SIG-M5 (cell line): ENCODE measurements around the gene MFSD1.

Experiments used
- DNase-seq: peaks from one replicate; lab custom pipeline; 2025; lab: John Stamatoyannopoulos, UW

The MFSD1 gene, protein sequence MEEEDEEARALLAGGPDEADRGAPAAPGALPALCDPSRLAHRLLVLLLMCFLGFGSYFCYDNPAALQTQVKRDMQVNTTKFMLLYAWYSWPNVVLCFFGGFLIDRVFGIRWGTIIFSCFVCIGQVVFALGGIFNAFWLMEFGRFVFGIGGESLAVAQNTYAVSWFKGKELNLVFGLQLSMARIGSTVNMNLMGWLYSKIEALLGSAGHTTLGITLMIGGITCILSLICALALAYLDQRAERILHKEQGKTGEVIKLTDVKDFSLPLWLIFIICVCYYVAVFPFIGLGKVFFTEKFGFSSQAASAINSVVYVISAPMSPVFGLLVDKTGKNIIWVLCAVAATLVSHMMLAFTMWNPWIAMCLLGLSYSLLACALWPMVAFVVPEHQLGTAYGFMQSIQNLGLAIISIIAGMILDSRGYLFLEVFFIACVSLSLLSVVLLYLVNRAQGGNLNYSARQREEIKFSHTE

DNA sequence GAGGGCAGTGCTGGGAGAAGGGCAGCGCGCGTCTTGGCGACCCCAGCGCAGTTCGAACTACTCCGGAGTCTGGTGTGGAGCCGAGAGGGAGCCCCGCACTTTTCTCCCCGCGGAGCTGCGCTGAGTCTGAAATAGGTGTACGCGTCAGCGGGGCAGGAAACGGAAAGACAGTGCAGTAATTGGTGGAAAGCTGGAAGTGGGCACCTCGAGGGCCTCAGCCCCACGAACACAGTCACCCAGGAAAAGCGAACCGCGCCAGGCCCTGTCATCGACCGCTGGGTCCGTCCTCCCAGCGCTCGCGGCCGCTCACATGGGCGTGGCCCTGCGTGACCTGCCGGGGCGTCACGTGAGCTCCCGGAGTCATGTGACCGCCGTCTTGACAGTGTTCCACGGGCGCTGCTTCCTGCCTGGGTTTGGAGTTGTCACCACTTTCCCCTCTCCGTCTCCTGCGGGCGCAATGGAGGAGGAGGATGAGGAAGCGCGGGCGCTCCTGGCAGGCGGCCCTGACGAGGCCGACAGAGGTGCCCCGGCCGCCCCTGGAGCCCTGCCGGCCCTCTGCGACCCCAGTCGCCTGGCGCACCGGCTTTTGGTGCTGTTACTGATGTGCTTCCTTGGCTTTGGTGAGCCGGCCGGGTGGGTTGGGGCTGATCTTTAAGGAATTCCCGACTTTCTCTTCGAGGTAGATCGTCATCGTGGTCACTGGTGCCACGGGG lies at the start of gene MFSD1:
MFSD1 (plus strand) TSS at position 359 of the 713 bp plus-strand sequence; CDS start at position 458, 99 bp downstream.
- peak; percentile 46 for DNase-seq

DNA sequence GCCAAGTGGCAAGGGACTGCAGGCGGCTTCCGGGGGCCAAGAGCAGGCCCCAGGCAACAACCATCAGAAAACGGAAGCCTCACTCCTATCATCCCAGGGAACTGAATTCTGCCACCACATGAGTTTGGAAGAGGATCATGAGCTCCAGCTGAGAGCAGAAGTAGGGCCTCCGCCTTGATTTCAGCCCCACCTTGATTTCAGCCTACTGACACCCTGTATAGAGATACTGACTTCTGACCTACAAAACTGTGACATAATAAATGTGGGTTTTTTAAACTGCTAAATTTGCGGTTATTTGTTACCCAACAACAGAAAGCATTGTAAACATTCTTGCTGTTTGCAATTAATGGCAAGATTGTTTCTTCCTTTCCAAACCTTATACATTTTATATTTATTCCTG lies 48.0 kb upstream of the MFSD1 start:
- no peak for DNase-seq

DNA sequence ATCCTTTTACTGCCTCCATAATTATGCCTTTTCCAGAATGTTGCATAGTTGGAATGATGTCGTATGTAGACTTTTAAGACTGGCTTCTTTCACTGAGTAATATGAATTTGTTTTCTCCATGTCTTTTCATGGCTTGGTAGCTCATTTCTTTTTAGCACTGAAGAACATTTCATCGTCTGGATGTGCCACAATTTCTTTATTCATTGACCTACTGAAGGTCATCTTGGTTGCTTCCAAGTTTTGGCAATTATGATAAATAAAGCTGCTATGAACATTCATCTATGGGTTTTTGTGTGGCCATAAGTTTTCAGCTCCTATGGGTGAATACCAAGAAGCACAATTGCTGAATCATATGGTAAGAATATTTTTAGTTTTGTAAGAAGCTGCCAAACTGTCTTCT lies 46.4 kb upstream of the MFSD1 start:
- DNase-seq, result no peak

DNA sequence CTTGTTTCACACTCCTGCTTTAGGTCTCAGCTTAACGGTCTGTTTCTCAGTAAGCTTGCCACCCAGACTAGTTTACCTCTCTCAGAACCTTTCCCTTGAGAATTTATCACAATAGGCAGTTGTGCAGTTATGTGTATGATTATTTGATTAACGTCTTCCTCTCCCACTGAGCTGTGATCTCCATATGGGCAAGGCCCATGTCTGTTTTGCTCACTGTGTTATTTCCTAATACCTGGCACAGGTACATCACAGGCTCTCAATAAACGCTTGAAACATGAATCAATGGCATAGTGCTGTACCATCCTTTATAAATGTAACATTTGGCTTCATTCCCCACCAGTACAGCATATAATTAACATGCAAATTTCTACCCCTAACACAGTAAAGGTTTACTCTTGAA lies 40.5 kb upstream of the MFSD1 start:
- no peak for DNase-seq

DNA sequence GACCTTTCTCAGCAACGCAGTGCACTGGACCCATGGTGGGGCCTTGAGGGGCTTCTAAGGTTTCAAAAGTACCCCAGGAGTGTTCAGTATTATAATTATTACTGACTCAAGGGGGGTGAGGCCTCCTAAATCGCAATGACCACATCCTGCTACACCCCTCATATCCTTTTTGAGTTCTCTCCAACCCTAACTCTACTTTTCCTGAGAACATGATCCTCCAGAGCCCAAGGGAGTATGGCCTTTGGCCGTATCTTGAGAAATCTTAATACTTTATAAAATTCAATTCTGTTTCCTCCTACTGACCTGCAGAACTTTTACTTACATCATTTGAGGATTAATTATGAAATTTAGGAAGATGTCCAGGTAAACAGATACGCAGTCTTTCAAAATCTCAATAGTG lies 39.2 kb upstream of the MFSD1 start:
- no peak for DNase-seq

DNA sequence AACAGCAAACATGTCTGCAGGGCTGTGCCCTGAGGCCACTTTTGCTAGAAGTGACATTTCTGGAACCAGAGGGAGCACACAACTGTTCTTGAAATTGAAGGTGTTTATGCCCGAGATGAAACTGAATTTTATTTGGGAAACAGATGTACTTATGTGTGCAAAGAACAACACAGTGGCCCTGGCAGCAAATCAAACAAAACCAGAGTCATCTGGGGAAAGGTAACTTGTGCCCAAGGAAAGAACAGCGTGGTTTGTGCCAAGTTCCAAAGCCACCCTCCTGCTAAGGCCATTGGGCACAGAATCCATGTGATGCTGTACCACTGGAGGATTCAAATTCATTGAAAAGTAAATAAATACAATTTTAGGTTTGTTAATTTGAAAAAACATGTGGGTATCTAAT lies 38.4 kb upstream of the MFSD1 start:
- DNase-seq, result no peak

DNA sequence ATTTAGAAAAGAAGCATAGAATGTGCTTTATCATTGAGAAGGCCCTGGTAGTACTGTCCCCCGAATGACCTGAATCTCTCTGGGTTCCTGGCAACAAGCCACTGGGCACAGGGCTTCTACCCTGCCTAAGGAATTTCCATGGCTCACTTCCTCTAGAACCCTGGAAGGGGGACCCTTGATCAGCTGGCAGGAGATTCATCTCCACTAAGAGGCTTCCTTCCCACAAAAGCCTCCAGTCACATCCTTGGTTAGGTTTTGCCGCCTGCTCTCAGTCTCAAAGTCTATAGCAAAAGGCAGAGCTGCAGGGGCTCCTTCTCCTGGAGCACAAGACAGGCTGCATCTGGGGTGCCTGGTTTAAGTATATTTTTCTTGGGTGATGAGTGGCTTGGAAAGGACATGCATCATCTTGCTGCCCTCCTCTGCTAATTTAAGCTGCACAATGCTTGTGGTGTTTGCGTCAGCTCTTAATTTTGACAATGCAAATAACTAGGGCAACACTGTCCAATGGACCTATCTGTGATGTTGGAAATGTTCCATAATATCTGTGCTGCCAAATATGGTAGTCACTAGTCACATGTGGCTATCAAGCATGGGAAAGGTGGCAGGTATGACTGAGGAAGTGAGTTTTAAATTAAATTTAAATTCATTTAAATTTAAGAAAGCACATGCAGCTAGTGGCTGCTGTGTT lies 36.2 kb upstream of the MFSD1 start:
- DNase-seq, result no peak

DNA sequence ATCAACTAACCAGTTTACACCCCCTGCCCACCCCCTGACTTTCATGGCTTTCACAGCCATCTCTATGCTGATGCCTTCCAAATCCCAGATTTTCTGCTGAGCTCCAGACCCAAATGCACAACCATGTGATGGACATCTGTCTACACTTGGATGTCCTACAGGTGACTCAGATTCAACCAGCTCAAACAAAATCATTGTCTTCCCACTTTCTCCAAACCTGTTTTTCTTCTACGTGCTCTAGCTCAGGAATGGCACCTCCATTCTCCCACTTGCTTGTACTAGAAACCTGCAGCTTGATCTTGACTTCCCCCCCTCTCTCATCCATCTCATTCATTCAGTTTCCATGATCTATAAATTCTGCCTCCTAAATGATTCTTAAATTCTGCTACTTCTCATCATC lies 35.5 kb upstream of the MFSD1 start:
- no peak for DNase-seq

DNA sequence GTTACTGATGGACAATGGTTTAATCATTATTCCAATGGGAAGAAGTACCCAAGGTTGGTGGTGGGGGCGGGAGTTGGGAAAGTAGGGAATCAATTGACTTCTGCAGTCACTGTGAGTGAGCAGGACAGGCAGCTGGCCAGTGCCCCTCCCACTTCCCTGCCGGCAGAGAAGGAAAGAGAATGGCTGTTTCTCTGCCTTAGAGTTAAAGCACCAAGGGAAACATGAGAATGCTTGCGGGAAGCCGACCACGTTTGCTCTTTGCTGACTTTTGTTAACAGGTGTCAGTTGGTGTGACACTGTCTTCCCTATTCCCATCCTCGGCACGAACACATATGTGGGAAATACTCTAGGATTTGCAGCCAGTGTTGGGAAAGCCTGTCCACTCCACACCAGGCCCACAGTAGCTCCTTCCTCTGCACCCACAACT lies 33.5 kb upstream of the MFSD1 start:
- DNase-seq, result no peak

DNA sequence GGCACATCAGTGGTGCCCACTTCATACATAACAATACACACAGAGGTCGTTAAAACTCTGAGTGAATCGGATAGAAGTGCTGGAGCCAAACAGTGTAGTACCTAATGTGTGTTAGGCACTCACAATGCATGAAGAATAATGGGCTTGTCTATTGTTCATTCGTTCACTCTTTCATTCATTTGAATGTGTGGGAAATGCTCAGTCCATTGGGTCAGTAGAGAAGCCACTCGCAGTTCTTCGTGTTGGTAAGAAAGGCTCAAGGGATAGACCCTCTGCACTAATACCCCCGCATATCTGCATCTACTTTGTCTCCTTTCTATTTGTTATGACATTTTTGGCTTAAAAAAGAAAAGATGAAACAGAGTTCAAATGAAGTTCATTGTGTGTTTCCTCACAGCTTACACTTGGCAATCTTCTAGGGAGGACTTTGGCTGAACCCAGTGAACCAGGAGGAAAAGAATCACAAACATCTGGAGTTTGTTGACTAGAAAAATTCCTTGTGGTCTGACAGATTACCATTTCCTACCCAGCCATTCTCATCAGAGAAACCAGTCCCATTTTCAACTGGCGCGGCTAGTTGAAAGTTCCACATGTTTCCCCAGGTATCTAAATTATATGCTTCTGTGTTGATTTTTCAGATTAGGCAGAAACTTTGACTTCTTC lies 32.8 kb upstream of the MFSD1 start:
- DNase-seq, result no peak

DNA sequence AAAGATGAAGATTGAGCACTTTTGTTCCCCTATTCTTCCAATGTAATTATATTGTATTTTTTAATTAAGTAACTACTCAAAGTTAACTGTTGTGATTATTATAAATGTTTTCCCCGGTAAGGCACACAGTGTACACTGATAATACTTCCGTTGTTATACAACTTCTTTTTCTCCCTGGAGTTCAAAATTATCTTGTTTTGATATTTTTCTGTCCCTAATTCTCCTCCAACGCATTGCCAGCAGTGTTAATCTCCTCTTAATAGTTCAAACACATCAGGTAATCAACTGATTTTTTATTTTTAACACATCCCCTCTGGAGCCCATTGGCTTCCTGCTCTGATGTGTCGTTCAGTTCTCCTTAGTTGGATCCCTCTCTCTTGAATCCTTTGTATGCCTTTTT lies 32.3 kb upstream of the MFSD1 start:
- DNase-seq, result no peak

DNA sequence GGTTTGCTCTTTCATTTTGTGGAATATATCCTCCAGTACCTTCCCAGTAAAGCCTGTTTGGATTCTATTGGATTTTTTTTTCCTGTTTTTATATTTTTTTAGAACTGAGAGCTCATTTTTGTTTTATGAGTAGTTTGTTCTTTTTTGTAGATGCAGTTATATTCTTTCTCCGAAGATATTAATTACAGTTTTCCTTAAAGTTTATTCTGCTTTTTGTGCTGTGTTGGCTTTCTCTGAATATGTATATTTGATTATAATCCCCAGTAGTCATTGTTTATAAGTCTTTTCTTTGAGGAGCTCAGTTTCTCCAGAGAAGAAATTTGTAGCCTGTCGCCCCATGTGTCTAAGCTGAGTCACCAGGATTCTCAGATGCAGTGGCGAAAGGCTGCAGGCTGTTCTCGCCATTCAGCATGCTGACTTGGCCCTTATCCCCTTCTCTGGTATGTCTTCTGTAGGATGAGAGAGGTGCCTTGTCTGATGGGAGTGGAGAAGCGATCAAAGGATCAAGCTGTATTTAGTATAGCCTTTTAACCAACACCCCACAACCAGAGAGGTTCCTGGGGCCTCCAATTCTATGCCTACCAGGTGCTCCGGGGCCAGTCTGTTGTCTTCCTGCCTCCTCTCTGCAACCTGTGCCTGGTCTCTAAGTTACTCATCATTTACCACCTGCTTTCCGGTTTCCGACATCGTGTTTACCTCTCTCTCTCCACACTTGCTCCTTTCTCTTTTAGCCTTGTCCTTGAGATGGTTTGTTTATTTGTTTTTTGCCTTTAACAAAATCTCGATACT lies 31.7 kb upstream of the MFSD1 start:
- DNase-seq, result no peak

DNA sequence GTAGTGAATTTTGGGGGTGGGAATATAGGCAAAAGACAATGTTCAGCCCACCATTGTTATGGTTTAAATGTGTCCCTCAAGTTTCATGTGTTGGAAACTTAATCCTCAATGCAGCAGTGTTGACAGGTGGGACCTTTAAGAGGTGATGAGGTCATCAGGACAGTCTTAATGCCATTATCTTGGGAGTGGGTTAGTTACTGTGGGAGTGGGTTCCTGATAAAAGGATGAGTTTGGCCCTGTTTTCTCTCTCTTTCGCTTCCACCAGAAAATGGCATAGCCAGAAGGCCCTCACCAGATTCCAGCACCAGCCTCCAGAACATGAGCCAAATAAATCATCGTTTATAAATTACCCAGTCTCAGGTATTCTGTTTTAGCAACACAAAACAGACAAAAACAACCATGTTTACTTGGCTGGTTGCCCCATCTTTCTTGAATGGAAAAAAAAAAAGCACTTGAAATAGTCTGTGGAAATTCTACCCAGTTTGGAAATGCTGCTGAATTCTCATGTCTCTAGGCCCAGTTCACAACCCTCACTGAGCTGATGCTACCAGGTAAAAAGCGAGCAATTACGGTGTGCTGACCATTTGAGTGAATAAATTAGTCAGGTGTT lies 31.0 kb upstream of the MFSD1 start:
- DNase-seq, result no peak

DNA sequence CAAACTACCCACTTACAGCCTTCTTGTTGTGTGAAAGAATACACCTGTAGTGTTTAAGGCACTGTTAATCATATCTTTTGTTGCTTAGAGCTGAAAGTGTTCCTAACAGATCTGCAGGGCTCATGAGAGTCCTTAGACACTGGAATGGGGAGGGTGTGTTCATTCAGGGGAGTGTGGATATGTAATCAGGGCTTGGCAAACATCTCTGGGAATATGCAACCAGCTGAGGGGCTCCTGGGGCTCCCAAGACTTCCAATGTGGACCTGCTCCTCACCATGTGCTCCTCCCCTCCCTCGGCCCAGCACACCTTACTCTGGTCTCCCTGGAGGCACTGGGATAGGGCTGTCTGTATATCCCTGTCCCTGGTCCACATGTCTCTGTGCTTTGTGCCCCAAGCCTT lies 30.3 kb upstream of the MFSD1 start:
- DNase-seq, result no peak

DNA sequence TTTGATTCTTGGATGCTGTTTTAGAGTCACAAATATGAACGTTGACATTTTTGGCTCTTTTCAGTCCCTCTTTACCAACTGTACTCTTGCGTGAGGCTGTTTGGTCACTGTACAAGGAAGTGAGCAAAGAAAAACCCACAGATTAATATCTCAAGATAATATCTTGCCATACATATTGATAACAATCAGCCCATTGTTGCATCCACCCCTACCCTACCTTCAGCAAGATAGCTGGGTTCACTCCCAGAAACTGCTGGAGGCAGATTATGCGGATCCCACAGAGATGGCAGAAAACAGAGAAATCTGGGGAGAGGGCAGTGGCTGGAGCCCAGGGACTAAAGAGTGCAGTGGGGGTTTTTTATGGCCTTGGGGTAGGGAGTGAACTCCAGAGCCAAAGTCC lies 29.9 kb upstream of the MFSD1 start:
- DNase-seq, result no peak

DNA sequence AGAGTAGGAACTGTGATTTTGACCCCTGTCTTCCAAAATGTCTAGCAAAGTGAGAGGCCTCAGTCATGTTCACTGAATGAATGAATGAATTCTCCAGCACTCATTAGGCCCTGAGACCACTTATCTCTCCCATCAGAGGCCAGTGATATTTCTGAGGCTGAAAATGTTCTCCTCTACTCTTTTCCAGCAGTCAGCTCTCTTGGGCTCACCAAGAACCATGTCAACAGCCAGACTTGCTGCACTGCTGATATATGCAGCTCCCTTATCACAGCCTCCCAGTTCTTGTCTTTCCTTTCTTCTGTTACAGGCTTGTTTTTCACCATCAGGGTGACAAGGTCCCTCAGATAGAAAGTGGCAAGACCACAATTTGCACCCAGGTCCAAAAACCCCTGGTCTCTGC lies 28.7 kb upstream of the MFSD1 start:
- DNase-seq, result no peak

DNA sequence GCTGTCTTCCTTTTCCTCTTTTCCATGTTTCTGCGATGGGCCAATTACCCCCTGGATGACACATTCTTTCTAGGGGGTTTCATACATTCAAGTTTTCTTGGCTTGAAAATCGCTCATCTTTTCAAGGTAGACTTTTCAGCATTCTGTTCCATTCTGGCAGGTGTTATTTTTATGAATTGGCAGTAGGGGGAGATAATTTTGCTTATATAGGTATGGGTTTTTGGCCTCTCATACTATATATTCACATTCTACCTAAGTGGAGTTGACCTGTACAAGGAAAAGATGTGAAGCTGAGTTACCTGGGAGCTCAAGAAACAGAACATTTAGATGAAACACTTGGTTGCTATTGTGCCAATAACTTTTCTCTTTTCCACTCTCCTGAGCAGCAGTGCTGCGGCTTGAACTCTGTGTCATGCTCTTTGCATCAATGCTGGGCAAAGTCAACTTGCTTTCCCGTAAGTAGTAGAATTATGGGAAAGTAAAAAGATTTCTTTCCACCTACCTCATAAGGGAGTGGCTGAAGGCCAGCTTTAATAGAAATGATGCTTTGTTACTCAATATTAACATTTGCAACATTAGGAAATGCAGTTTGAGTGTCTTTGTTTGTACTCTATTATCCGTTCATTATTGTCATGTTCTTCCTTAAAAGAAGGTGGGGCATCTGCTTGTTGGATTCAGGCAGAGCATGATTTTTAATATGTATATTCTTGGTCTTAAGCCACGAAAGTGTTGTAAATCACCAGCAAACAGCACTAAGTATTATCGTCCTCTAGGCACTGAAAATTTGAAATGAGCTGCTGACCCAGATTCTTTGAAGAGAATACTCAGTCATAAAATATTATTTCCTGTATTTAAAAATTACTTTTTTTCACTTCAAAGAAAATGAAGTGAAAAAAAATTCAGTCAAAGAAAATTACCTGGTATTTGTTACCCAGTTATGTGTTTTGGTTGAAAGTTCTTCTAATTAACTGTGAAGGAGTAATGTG lies 27.7 kb upstream of the MFSD1 start:
- DNase-seq, result no peak

DNA sequence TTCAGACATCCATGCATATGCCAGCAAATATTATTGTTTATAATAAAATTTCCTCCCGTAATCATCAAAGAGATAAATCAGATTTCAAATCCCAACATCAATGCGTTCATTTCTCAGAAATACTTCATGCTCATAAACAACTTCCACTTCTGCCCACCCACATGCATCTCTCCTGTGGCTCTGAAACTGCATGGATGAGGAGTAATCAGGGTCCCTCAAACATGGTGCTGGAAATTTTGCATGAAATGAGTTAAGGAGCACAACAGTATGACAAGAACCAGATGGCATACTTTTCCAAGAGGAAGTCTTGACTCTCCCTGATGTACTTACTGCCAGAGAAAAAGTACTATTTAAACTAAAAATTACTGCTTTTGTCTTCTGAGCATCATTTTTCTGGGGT lies 26.9 kb upstream of the MFSD1 start:
- DNase-seq, result no peak

DNA sequence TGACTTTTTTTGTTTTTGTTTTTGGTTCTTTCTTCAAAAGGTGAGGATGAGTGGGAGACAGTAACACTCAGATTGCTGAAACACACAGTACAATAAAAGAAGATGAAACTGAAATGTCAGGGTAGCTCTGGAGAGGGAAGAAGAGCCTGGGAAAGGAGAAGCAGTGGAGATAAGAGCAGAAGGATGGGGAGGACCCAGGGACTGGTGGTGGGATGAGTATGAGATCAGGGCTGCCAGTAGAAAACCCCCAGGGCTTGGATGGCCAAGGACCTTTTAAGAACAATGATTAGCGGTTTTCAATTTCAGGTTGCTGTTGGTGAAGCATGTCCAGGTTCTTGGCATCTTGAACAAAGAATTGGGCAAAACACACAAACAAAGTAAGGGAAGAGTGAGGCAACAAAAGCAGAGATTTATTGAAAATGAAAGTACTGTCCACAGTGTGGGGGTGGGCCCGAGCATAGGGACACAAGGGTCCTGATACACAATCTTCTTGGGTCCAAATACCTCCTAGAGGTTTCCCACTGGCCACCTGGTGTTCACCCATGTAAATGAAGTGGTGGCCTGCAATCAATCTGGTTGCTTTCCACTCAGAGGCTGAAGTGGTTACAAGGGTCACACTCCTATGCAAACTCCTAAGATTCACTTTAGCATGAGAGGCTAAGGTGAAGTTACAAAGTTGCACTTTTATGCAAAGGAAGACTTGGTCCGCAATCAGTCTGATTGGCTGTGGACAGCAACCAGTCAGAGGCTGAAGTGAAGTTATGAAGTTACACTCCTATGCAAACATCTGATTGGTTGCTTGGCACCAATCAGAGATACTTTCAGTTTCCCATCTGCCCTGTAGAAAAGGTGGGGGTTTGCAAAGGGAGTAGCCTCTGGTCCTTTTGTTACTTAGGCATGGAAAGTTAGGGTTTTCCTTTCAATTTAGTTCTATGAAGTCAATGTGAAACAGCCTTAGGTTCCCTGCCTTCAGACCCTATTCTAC lies 26.1 kb upstream of the MFSD1 start:
- no peak for DNase-seq
